ENCODE measurements around the gene YAP1.

YAP1 gene

GRCh38 chr11:102109896-102110760, at the start of gene YAP1:
Gene YAP1, plus strand, starts transcription at chr11:102110447. Its CDS starts 402 bp downstream, at chr11:102110849.
- DNase-seq, result peak; percentile 91 to 97

- no peak for DNase-seq
Observed at GRCh38 chr11:102061276-102061675, 49.0 kb upstream of the YAP1 start.

GRCh38 chr11:102062106-102062505, 48.1 kb upstream of the YAP1 start:
- no peak for DNase-seq

- DNase-seq, result no peak
Observed at GRCh38 chr11:102064316-102064715, 45.9 kb upstream of the YAP1 start.

GRCh38 chr11:102070766-102071165, 39.5 kb upstream of the YAP1 start:
- no peak for DNase-seq

- no peak for DNase-seq
Observed at GRCh38 chr11:102071497-102072472, 38.5 kb upstream of the YAP1 start.

- DNase-seq, result no peak
Observed at GRCh38 chr11:102073253-102073652, 37.0 kb upstream of the YAP1 start.

GRCh38 chr11:102079625-102080024, 30.6 kb upstream of the YAP1 start:
- no peak for DNase-seq

GRCh38 chr11:102081313-102081712, 28.9 kb upstream of the YAP1 start:
- no peak for DNase-seq

GRCh38 chr11:102085864-102086551, 24.2 kb upstream of the YAP1 start:
- DNase-seq, result no peak

- no peak for DNase-seq
Observed at GRCh38 chr11:102097186-102097585, 13.1 kb upstream of the YAP1 start.

GRCh38 chr11:102099755-102100154, 10.5 kb upstream of the YAP1 start:
- DNase-seq, result no peak

- DNase-seq, result no peak
Observed at GRCh38 chr11:102108734-102109440, 1.4 kb upstream of the YAP1 start.

GRCh38 chr11:102110761-102111010, 439 bp downstream of the YAP1 start:
- DNase-seq, result no peak

GRCh38 chr11:102111011-102111786, 952 bp downstream of the YAP1 start:
- DNase-seq, result peak; percentile 94 to 96

GRCh38 chr11:102111787-102112508, 1.7 kb downstream of the YAP1 start:
- DNase-seq, result peak; percentile 96 to 97

GRCh38 chr11:102112509-102112821, 2.2 kb downstream of the YAP1 start:
- peak in 1 of 2 experiments; percentile 82 for DNase-seq

- DNase-seq, result peak in 1 of 2 experiments; percentile 47
Observed at GRCh38 chr11:102114032-102114431, 3.8 kb downstream of the YAP1 start.

GRCh38 chr11:102115557-102115956, 5.3 kb downstream of the YAP1 start:
- DNase-seq, result no peak

- no peak for DNase-seq
Observed at GRCh38 chr11:102116453-102117205, 6.4 kb downstream of the YAP1 start.
